Erythroblast (primary cell): ENCODE results near the gene TSPEAR.

Source experiments
- GATA1 ChIP-seq: IDR thresholded peaks from 2 replicates; pipeline ENCODE4 v1.6.1; 2011; ENCODE audit warnings: low read depth, mild to moderate bottlenecking, control low read depth, low read length, moderate library complexity
- POLR2A ChIP-seq: IDR thresholded peaks from 2 replicates; pipeline ENCODE4 v1.6.1; 2011; ENCODE audit warnings: mild to moderate bottlenecking, low read length

GRCh38 chr21:44724926-44725325, 13.6 kb upstream of the TSPEAR start:
- TF ChIP-seq POLR2A = no peak
- no peak for TF ChIP-seq GATA1
